GM12892 (cell line): ENCODE results near the gene C1orf52.

ENCODE experiments used
- POLR2A ChIP-seq: IDR thresholded peaks from 2 replicates; pipeline ENCODE4 v1.6.1; 2011; ENCODE audit warnings: low read depth, low read length, control low read depth
- POLR2AphosphoS5 ChIP-seq: IDR thresholded peaks from 2 replicates; pipeline ENCODE4 v1.6.1; 2011; ENCODE audit warnings: low read depth, low read length, control low read depth
- TAF1 ChIP-seq: IDR thresholded peaks from 2 replicates; pipeline ENCODE4 v1.6.1; 2011; ENCODE audit warnings: low read depth, mild to moderate bottlenecking, control low read depth, low read length, borderline replicate concordance

GRCh38 chr1:85290826-85291225 lies 31.4 kb upstream of the C1orf52 start:
- no peak for TF ChIP-seq POLR2AphosphoS5
- no peak for TF ChIP-seq TAF1
- TF ChIP-seq POLR2A: no peak
